Stimulated activated naive CD4-positive, alpha-beta T cell treated with Interleukin-2 at 50 U/mL for 16 hours (primary cell): ENCODE measurements around the gene ZNF74.
"Not testable (repeated sequence)": the region's sequence is repeated elsewhere in the genome, so short reads cannot be mapped to it uniquely, and the experiment has no call there.

Experiments
- DNase-seq: peaks from one replicate; lab custom pipeline; 2025; lab: John Stamatoyannopoulos, UW

ZNF74 gene

DNA sequence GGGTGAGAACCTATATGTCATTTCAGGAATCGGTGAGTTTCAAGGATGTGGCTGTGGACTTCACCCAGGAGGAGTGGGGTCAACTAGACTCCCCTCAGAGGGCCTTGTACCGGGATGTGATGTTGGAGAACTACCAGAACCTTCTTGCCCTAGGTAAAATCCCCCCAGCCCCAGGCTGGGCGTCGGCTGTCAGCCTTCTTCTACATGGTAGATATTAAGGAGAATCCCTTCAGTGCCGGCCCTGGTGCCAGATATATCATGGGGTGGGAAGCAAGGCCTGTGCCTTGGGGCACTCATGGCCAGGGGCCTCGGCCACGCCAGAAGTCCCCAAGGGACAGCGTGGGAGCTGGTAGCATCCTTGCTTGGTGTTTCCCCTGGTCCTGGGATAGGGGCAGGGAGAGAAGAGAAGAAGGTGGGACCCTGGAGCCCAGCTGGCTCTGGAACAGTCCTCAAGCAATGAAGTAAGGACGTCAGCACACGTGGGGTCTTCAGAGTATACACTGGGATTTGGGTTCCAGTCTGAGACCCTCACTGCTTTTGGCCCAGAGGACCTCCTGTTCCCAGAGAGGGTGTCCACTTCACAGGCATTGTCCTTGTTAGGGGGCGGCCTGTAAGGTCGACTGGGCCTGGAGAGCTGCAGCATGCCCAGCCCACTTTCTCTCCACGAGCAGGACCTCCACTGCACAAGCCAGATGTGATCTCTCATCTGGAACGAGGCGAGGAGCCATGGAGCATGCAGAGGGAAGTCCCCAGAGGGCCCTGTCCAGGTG is 6.8 kb downstream of the ZNF74 start:
- no peak for DNase-seq

DNA sequence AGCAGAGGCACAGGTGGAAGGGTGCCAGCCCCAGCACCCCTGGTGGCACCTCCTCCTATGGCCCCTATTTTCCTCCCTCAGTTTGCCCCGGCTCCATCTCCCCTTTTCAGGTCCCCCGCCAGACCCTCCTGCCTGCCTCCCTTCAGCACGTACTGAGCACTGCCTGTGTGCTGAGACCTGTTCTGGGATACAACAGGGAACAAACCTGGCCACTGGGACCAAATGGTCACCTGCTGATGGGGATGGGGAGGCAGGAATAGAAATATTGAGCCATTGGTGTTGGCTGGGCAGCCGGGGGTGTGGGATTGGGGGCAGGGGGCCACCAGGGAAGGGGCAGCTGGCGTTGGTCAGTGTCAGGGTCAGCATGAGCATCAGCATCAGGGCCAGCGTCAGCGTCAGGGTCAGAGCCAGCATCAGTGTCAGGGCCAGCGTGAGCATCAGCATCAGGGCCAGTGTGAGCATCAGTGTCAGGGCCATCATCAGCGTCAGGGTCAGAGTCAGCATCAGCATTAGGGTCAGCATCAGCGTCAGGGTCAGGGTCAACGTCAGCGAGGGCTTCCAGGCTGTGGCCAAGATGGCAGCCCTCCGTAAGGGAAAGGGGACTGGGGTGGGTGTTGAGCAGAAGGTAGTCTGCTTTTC is 7.5 kb downstream of the ZNF74 start:
- DNase-seq: no peak

DNA sequence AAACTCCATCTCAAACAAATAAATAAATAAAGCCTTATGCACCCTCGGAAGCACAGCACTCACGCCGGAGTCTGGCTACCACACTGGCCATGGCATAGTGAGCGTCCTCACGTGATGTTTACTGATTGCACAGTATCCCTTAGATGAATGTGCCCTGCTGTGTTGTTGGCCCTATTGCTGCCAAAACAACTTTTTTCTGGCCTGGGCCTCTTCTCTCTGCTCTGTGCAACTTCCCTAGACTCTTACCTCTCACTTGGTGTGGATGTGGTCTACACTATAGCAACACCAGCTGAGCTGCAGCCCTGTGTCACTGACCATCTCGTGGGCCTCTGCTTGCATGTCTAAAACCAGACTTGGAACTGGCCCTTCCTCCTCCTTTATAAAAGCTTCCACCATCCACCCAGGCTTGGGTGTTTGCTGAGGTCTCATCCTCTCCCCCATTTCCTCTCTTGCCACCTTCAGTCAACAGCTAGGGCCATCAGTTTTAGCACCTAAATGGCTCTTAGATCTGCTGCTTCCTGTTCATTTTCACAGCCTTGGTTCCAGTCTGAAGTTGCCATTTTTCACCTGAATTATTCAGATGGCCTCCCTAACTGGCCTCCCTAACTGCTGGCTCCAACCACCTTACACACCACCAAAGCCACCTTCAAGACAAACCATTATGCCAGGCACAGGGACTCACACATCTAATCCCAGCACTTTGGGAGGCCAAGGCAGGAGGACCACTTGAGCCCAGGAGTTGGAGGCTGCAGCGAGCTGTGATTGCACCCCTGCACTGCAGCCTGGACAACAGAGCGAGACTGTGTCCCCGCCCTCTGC is 9.2 kb downstream of the ZNF74 start:
- no peak for DNase-seq

DNA sequence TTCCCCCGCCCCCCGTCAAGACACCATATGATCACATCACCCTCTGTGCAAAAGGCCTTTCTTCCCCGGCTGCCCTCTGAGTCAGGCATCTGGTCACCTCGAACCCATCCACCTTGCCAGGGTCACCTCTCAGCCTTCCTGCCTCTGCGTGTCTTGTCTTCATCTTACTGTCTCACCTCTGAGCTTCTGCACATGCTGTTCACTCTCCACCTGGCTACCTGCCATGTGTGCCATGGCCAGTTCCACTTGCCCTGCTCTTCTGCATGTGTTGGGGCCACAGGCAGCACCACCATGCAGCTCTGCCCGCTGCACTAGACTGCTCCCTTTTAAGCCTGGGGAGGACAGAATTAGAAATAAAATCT is 9.8 kb downstream of the ZNF74 start:
- no peak for DNase-seq

DNA sequence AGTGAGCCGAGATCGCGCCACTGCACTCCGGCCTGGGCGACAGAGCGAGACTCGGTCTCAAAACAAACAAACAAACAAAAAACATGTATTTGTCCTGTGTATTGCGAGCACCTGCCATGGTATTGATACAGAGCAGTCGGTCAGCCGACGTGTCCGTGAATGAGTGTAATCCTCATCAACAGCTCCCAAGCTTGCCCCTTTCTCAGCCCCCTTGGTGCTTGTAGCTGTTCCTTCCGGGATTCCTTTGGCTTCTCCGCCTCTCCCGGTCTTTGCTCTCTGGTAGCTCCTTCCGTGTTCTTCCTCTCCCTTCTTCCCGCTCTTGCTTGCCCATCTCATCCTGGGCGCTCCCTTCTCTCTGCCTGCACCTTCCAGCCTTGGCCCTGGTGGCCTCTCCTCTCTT is 10.9 kb downstream of the ZNF74 start:
- DNase-seq: no peak

DNA sequence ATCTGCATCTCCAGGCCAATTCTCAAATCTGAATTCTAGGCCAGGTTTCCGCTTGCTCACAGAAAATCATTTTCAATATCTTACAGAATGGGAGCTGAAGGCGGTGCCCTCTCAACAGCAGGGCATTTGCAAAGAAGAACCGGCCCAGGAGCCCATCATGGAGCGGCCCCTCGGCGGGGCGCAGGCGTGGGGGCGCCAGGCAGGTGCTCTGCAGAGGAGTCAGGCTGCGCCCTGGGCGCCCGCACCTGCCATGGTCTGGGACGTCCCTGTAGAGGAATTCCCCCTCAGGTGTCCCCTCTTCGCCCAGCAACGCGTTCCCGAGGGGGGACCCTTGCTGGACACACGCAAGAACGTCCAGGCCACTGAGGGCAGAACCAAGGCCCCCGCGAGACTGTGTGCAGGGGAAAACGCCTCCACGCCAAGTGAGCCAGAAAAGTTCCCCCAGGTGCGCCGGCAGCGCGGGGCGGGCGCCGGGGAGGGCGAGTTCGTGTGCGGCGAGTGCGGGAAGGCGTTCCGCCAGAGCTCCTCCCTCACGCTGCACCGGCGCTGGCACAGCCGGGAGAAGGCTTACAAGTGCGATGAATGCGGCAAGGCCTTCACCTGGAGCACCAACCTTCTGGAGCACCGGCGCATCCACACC is 11.5 kb downstream of the ZNF74 start:
- no peak for DNase-seq

DNA sequence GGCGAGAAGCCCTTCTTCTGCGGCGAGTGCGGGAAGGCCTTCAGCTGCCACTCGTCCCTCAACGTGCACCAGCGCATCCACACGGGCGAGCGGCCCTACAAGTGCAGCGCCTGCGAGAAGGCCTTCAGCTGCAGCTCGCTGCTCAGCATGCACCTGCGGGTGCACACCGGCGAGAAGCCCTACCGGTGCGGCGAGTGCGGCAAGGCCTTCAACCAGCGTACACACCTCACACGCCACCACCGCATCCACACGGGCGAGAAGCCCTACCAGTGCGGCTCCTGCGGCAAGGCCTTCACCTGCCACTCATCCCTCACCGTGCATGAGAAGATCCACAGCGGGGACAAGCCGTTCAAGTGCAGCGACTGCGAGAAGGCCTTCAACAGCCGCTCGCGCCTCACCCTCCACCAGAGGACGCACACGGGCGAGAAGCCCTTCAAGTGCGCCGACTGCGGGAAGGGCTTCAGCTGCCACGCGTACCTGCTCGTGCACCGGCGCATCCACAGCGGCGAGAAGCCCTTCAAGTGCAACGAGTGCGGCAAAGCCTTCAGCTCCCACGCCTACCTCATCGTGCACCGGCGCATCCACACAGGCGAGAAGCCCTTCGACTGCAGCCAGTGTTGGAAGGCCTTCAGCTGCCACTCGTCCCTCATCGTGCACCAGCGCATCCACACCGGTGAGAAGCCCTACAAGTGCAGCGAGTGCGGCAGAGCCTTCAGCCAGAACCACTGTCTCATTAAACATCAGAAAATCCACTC is 12.2 kb downstream of the ZNF74 start:
- no peak for DNase-seq

DNA sequence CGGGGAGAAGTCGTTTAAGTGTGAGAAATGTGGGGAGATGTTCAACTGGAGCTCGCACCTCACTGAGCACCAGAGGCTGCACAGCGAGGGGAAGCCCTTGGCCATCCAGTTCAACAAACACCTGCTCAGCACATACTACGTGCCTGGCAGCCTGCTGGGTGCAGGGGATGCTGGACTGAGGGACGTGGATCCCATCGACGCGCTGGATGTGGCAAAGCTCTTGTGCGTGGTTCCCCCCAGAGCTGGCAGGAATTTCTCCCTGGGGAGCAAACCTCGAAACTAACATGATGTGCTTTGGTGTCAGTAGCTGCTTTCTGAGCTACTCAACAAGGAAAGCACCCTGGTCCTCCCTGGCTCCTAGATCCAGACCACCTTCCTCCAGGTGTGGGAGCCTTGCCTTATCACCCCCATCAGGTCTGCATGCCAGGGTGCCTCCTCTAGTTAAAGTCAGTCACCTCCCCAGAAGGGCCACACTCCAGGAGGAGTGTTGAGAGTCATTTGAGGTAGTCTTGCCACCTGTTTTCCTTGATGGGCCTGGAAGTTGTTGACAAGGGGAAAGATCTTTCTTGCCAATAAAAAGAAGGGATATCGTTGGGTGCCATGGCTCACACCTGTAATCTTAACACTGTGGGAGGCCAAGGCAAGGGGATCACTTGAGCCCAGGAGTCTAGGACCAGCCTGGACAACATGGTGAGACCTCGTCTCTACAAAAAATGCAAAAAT is 12.9 kb downstream of the ZNF74 start:
- no peak for DNase-seq

DNA sequence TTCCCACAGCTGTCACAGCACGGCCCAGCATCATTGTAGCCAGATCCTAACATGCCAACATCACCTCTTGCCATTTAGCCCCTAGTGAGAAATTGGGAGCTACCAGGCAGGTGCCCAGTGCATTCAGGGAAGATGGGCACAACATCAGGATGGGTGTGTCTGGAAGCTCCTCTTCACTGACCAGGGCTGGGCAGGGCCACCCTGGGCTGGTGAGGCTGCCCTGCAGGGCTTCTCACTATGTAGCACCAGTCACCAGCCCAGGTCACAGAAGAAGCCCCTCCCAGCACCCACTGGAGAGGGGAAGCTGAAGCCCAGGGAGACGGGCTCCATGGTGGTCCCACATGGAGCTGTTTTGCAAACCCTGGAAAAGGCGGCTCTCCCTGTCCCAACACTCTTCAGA is 13.9 kb downstream of the ZNF74 start:
- DNase-seq: no peak

DNA sequence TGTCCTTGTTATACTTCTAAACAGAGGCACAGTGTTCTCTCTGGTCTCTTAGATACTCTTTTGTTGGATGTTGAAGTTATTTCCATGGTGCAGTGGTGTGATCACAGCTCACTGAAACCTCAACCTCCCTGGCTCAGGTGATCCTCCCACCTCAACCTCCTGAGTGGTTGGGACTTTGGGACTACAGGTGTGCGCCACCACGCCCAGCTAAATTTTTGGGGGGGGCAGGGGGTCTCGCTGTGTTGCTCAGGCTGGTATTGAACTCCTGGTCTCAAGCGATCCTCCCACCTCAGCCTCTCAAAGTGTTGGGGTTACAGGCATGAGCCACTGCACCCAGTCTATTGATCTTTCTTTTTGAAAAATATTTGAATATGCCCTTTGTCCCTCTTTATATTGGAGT is 14.9 kb downstream of the ZNF74 start:
- DNase-seq: no peak

DNA sequence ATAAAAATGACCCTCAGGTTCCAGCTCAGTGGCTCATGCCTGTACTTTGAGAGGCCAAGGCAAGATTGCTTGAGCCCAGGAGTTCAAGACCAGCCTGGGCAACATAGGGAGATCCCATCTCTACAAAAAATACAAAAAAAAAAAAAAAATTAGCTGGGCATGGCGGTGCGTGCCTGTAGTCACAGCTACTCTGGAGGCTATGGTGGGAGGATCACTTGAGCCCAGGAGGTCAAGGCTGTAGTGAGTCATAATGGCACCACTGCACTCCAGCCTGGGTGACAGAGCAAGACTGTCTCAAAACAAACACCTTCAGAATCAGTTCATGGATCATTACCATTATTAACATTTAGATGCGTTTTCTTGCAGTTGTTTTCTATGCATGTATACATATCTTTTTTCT is 15.4 kb downstream of the ZNF74 start:
- not testable (repeated sequence) for DNase-seq

DNA sequence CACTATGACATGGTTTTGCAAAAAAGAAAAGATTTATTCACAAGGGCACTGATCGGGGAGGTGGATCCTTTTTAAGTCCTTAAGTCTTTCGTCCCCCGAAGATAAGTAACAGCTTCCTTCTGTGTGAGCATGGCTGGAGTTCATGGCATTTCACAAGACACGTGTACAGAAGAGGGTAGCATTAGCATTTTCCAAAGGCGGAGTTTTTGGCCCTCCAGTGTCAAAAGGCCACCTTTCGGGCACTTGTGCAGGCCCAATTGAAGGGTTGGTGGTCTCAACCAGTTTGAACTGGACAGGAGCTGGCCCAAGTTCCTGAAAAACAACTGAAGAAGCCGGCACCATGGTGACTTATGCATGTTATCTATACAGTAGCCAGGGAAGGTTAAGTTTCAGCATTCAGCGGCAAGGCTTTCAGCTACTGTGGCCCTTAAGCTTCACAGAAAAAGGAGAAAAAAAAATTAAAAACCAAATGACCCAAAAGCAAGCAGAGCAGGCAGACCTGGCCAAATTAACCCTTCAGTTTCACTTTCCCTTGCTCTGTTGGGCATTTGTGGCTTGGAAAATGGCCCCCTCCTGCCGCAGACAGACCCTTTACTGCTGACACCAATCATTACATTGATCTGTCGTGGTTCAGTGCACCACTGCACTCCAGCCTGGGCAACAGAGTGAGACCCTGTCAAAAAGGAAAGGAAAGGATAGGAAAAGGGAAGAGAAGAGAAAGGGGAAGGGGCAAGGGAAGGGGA is 18.7 kb downstream of the ZNF74 start:
- no peak for DNase-seq

DNA sequence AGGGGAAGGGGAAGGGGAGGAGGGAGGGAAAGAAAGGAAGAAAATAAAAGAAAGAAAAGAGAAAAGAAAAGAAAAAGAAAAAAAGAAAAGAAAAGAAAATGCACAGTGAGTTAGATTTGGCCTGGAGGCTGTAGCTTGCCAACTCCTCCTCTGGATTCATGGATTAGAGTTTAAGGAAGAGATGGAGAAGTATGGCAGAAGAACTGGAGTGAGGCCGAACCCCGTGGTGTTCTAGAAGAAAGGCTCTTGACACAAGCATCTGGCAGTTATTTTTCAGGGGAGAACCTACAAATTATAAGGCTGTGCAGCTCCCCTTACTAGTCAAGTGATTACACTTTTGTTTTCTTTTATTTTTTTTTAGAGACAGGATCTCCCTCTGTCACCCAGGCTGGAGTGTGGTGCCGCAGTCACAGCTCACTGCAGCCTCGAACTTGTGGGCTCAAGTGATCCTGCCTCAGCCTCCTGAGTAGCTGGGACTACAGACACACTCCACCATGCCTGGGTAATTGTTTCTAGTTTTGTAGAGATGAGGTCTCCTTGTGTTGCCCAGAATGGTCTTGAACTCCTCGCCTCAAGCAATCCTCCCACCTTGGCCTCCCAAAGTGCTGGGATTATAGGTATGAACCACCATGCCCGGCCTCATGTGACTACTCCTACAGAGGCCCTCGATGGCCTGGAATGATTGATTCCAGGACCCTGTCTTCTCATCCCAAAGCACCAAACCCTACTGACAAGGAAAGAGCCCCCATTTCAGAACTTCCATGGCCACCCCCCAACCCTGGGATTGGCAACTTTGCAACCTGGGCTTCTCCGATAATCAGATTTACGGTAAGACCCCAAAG is 19.5 kb downstream of the ZNF74 start:
- DNase-seq: no peak

DNA sequence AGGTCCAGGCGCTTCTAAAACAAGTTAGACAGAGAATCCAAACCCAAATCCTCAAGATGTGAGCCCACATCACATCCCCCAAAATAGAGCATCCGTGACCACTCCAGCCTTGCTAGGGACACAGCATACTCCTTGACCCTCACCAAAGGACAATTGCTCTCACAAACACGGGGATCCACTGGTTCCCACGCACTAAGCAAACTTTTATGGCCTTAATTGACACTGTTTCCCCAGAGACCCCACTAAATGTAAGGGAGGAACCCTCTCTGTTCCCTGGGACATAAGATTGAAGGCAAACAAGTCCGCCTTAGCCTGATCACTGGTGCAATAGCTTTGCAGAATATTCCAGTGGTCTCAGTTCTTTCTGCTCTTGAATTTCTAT is 20.1 kb downstream of the ZNF74 start:
- no peak for DNase-seq

DNA sequence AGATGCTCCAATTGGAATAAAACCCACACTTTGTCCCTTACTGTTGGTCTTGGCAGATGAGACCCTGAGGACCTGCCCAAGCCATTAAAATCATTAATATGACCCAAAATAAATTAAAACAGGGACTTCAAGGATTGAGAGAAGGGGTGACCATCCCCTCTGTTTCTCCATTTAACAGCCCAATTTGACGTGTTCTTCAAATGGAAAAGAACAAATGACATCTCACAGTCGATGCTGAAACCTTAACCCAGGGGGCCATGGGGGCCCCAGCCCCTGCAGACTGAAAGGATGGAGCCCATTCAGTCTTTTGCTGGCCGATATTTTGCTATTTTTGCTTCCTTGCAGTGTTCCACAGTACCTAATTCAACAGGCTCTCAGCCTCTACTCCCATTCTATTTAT is 20.5 kb downstream of the ZNF74 start:
- DNase-seq: no peak

DNA sequence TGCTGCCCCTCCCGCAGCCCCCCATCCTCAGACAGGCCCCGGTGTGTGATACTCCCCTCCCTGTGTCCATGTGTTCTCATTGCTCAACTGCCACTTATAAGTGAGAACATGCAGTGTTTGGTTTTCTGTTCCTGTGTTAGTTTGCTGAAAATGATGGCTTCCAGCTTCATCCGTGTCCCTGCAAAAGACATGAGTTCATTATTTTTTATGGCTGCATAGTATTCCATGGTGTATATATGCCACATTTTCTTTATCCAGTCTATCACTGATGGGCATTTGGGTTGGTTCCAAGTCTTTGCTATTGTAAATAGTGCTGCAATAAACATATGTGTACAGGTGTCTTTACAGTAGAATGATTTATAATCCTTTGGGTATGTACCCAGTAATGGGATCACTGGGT is 21.3 kb downstream of the ZNF74 start:
- not testable (repeated sequence) for DNase-seq

DNA sequence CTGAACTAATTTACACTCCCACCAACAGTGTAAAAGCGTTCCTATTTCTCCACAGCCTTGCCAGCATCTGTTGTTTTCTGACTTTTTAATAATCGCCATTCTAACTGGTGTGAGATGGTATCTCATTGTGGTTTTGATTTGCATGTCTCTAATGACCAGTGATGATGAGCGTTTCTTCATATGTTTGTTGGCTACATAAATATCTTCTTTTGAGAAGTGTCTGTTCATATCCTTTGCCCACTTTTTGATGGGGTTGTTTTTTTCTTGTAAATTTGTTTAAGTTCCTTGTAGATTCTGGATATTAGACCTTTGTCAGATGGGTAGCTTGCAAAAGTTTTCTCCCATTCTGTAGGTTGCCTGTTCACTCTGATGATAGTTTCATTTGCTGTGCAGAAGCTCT is 21.7 kb downstream of the ZNF74 start:
- not testable (repeated sequence) for DNase-seq

DNA sequence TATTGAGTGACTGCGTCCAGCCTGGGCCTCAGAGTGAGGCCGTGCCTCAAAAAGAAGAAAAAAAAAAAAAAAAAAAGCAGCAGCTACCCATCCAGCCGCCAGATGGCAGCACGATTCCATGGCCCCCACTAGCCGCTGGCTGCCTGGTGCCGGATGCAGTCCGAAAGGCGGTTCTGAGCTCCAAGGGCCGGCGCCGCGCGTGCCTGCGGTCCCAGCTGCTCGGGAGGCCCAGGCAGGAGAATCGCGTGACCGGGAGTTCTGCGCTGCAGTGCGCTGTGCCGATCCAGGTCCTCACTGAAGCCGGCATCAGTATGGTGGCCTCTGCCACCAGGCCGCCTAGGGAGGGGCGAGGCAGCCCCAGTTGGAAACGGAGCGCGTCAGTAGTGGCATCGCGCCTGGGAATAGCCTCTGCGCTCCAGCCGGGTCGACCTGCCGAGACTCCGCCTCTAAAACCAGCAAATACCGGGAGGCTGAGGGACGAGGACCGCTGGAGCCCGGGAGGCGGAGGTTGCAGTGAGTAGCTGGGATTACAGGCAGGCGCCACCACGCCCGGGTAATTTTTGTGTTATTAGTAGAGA is 24.3 kb downstream of the ZNF74 start:
- peak; percentile 58 for DNase-seq

DNA sequence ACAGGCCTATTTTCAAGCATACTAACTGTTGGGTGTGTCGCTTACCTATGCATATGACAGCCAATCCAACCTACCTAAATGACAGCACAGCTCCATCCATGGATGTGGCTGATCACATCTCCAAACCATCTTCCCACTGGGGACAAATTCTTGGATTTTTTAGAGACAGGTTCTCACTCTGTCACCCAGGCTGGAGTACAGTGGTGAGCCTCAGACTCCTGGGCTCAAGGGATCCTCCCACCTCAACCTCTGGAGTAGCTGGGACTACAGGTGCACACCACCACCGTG is 25.7 kb downstream of the ZNF74 start:
- DNase-seq: no peak
